Type B pancreatic cell (in vitro differentiated cells): ENCODE data around the gene CNIH3. TPM values are rescaled to one million over a fixed set of nuclear protein-coding genes. Genes with fewer than 3 reads are reported as not detected.

Experiments used
- DNase-seq: peaks from one replicate; pipeline ENCODE4 v3.0.0; 2021; ENCODE audit warnings: mixed read lengths; ENCODE audit not compliant: unreplicated experiment; ENCODE audit errors: extremely low spot score
- H3K27ac Mint-ChIP-seq: 2 replicates; pipeline ENCODE4 v1.8.0; 2021; ENCODE audit warnings: mild to moderate bottlenecking, mixed read lengths
- H3K27me3 Mint-ChIP-seq: 2 replicates; pipeline ENCODE4 v1.8.0; 2021; ENCODE audit warnings: mixed read lengths
- H3K36me3 Mint-ChIP-seq: 2 replicates; pipeline ENCODE4 v1.8.0; 2021; ENCODE audit warnings: mixed read lengths
- H3K4me1 Mint-ChIP-seq: one replicate; pipeline ENCODE4 v1.8.0; 2021; ENCODE audit warnings: mixed read lengths; ENCODE audit not compliant: unreplicated experiment
- H3K4me3 Mint-ChIP-seq: 2 replicates; pipeline ENCODE4 v1.8.0; 2021; ENCODE audit warnings: mild to moderate bottlenecking, mixed read lengths
- H3K9me3 Mint-ChIP-seq: 2 replicates; pipeline ENCODE4 v1.8.0; 2021; ENCODE audit warnings: mixed read lengths
- total RNA-seq: library from RNA; stranded (reverse); gene quantifications from 2 replicates; pipeline ENCODE4 v1.2.1, GENCODE V29; 2021; ENCODE audit warnings: low replicate concordance
- TF ChIP-seq, protein P1 (sequence below): fragments of 200-600 bp; sonication (generic); conservative IDR thresholded peaks from 2 replicates; pipeline ENCODE4 v1.5.0; 2021; ENCODE audit warnings: antibody characterized with exemption, mild to moderate bottlenecking

CNIH3 gene
- total RNA-seq, 1 donor from 2014 or later, result 4.5 TPM

DNA sequence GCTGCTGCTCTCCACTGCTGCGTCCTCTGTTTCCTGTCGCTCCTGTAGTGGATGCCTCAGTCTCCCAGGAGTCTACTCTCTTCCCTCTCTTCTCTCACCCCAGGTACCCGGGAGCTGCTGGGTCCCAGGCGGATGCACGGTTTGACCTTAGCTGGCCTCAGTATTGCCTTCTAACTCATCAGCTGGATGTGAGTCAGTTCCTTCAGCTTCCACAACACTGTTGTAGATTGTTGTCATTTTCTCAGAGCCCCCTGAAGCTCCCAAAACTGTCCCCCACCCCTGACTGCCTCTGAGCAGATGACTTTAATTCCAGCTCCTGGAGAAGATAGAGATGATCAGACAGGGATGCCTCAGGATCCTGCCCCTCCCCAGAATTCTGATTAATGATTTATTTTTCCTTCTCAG, 7.2 kb downstream of the CNIH3 start:
- peaks cover 11% of the 10 kb centered on the region for H3K9me3 Mint-ChIP-seq
- DNase-seq, result no peak
- peaks cover 6% of the 10 kb centered on the region for H3K4me1 Mint-ChIP-seq
- TF ChIP-seq, protein P1, sequence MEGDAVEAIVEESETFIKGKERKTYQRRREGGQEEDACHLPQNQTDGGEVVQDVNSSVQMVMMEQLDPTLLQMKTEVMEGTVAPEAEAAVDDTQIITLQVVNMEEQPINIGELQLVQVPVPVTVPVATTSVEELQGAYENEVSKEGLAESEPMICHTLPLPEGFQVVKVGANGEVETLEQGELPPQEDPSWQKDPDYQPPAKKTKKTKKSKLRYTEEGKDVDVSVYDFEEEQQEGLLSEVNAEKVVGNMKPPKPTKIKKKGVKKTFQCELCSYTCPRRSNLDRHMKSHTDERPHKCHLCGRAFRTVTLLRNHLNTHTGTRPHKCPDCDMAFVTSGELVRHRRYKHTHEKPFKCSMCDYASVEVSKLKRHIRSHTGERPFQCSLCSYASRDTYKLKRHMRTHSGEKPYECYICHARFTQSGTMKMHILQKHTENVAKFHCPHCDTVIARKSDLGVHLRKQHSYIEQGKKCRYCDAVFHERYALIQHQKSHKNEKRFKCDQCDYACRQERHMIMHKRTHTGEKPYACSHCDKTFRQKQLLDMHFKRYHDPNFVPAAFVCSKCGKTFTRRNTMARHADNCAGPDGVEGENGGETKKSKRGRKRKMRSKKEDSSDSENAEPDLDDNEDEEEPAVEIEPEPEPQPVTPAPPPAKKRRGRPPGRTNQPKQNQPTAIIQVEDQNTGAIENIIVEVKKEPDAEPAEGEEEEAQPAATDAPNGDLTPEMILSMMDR, result no peak
- H3K36me3 Mint-ChIP-seq, result no peaks in the 10 kb centered on the region
- H3K27ac Mint-ChIP-seq, result peak overlapping the region; percentile 66
- H3K4me3 Mint-ChIP-seq, result no peak overlapping the region
- H3K27me3 Mint-ChIP-seq, result peaks cover 71% of the 10 kb centered on the region

DNA sequence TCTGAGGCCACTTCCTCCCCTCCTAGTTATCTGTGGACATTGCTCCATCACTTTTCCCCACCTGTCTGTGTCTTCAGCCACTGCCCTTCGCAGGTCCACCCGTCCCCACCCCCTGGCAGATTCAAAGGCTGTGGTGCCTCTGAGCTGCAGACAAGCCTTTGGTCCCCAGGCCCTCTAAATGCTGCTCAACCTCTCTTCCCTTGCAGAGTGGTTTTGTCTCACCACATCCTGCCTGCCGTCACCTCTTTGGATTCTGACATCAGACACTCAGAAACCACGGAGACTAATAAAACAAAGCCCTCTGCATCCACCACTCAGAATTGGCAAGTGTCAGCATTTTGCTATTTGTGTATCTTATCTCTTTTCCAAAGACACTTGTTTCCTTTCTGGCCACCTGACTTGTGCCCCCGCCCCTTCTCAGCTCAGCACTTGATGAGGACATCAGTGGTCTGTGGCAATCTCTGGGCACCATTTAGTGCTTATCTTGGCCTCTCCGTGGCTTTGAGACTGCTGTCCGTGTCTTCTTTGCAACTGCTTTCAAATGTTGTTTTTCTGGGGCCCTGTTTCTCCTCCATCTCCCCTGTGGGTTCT, 7.7 kb downstream of the CNIH3 start:
- DNase-seq, result no peak
- Mint-ChIP-seq H3K27me3 (peaks cover 68% of the 10 kb centered on the region), H3K4me1 (peaks cover 9% of the 10 kb centered on the region), H3K36me3 (no peaks in the 10 kb centered on the region), H3K9me3 (peaks cover 11% of the 10 kb centered on the region), H3K27ac (peak overlapping the region; percentile 66), H3K4me3 (no peak overlapping the region)
- TF ChIP-seq, protein P1, result no peak

DNA sequence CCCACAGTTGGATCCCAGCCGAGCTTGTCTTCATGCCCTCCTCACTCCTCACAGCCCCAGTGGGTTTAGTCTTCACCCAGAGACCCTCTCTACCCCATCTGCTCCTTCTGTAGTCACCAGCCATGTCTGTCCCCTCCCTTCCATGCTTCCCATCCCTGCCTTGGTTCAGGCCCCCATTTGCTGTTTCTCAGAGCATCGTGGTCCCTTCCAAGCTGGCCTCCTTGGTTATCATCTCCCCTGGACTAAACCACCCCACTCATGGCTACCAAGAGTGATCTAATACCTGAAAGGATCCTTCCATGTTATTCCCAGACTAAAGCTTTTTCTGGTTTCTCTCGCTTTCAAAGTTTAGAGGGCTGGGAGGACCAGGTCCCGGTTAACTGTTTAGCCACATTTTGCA, 8.3 kb downstream of the CNIH3 start:
- Mint-ChIP-seq H3K27ac (no peak overlapping the region), H3K4me3 (peak overlapping the region; percentile 23)

GRCh38 chr1:224626042-224626441, 9.9 kb downstream of the CNIH3 start:
- no peak overlapping the region for H3K4me3 Mint-ChIP-seq
- peaks cover 52% of the 10 kb centered on the region for H3K27me3 Mint-ChIP-seq

More for the DNA sequence above, 8.3 kb downstream of the CNIH3 start:
- TF ChIP-seq, protein P1, result no peak
- Mint-ChIP-seq H3K4me1 (peaks cover 9% of the 10 kb centered on the region), H3K27me3 (peaks cover 62% of the 10 kb centered on the region), H3K9me3 (peaks cover 11% of the 10 kb centered on the region), H3K36me3 (no peaks in the 10 kb centered on the region)
- no peak for DNase-seq

DNA sequence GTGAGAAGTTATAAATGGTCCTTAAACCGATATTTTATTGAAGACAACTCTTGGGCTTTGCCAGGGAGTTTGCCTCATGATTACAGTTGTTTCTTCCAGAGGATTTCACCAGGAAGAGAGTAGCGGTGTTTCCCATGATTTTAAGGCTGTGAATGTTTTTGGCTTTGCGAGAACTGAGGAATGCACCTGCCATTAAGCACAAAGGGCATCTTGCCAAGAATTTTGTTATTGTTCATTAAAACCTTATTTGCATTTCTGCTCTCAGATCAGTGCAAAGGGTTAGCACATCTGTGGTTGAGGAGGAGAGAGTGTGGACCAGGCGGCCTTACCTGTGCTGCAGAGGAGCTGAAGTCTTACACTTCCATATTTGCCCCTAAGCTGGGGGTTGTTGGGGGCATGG, 13.8 kb downstream of the CNIH3 start:
- no peaks in the 10 kb centered on the region for H3K9me3 Mint-ChIP-seq
- H3K4me1 Mint-ChIP-seq, result peaks cover 33% of the 10 kb centered on the region
- H3K36me3 Mint-ChIP-seq, result no peaks in the 10 kb centered on the region
- H3K4me3 Mint-ChIP-seq, result no peak overlapping the region
- no peak overlapping the region for H3K27ac Mint-ChIP-seq
- peaks cover 14% of the 10 kb centered on the region for H3K27me3 Mint-ChIP-seq
- DNase-seq, result no peak
- TF ChIP-seq, protein P1, result no peak

More at GRCh38 chr1:224626042-224626441, 9.9 kb downstream of the CNIH3 start:
- H3K9me3 Mint-ChIP-seq, result peaks cover 11% of the 10 kb centered on the region
- no peaks in the 10 kb centered on the region for H3K36me3 Mint-ChIP-seq
- TF ChIP-seq, protein P1, result no peak
- H3K27ac Mint-ChIP-seq, result no peak overlapping the region
- DNase-seq, result no peak
- peaks cover 9% of the 10 kb centered on the region for H3K4me1 Mint-ChIP-seq
